SK-N-MC (cell line): ENCODE measurements around the gene CFAP57.
A peak's percentile ranks its signal among the peaks of the same experiment; 100 is the strongest.
"Not testable (repeated sequence)": the region's sequence is repeated elsewhere in the genome, so short reads cannot be mapped to it uniquely, and the experiment has no call there.

Source experiments
- DNase-seq: peaks from one replicate; pipeline ENCODE4 v3.0.0-alpha.2; 2011; ENCODE audit warnings: low read depth, low spot score
- H3K27ac ChIP-seq: fragments of 200-600 bp; sonication (generic); 2 replicates; pipeline ENCODE4 v1.5.1; 2016; ENCODE audit warnings: mixed run types
- H3K36me3 ChIP-seq: fragments of 200-600 bp; sonication (generic); 2 replicates; pipeline ENCODE4 v1.6.1; 2017; ENCODE audit warnings: antibody characterized with exemption, low read length, mixed read lengths; ENCODE audit not compliant: insufficient read depth
- H3K4me3 ChIP-seq: fragments of 200-600 bp; sonication (generic); 2 replicates; pipeline ENCODE4 v1.5.1; 2016
- H3K9ac ChIP-seq: fragments of 200-600 bp; sonication (generic); 2 replicates; pipeline ENCODE4 v1.8.0; 2017; ENCODE audit warnings: mixed run types, mixed read lengths; ENCODE audit not compliant: insufficient read length
- H3K9me3 ChIP-seq: fragments of 200-600 bp; sonication (generic); 2 replicates; pipeline ENCODE4 v1.6.1; 2017; ENCODE audit warnings: low read depth, mild to moderate bottlenecking, antibody characterized with exemption, low read length, moderate library complexity, mixed read lengths
- EZH2 ChIP-seq: fragments of 200-600 bp; sonication (generic); IDR thresholded peaks from one replicate; pipeline ENCODE4 v1.6.1; 2017; ENCODE audit warnings: antibody characterized with exemption
- FOXP2 ChIP-seq: optimal IDR thresholded peaks from 2 replicates; pipeline ENCODE3; 2011; ENCODE audit warnings: mild to moderate bottlenecking, moderate library complexity; ENCODE audit not compliant: insufficient read depth; ENCODE audit errors: extremely low read length, control extremely low read depth
- POLR2AphosphoS5 ChIP-seq: IDR thresholded peaks from 2 replicates; pipeline ENCODE4 v1.6.1; 2012; ENCODE audit warnings: mild to moderate bottlenecking, low read depth, low read length, borderline replicate concordance

CFAP57 gene

GRCh38 chr1:43207229-43207853, 35.2 kb downstream of the CFAP57 start:
- no peak for DNase-seq
- Histone ChIP-seq H3K9me3 (no peaks in the 10 kb centered on the region), H3K27ac (peak overlapping the region; percentile 100), H3K36me3 (no peaks in the 10 kb centered on the region), H3K9ac (peak overlapping the region; percentile 64), H3K4me3 (peak overlapping the region; percentile 75)
- TF ChIP-seq POLR2AphosphoS5, result no peak
- TF ChIP-seq EZH2, result no peak
- no peak for TF ChIP-seq FOXP2

- H3K9me3 ChIP-seq, H3K4me3 ChIP-seq, H3K27ac ChIP-seq, H3K36me3 ChIP-seq, DNase-seq, H3K9ac ChIP-seq: not testable (repeated sequence)
Measured at GRCh38 chr1:43208277-43208676, 36.1 kb downstream of the CFAP57 start.

GRCh38 chr1:43214501-43215444, 42.6 kb downstream of the CFAP57 start:
- Histone ChIP-seq H3K9me3 (no peaks in the 10 kb centered on the region), H3K4me3 (no peak overlapping the region), H3K36me3 (no peaks in the 10 kb centered on the region), H3K27ac (no peak overlapping the region), H3K9ac (no peak overlapping the region)
- no peak for DNase-seq
- TF ChIP-seq POLR2AphosphoS5 (no peak), EZH2 (no peak), FOXP2 (no peak)

GRCh38 chr1:43217747-43218146, 45.6 kb downstream of the CFAP57 start:
- DNase-seq, result no peak
- Histone ChIP-seq H3K36me3 (no peaks in the 10 kb centered on the region), H3K9me3 (no peaks in the 10 kb centered on the region), H3K27ac (no peak overlapping the region), H3K4me3 (no peak overlapping the region), H3K9ac (no peak overlapping the region)
- TF ChIP-seq FOXP2, result no peak
- TF ChIP-seq POLR2AphosphoS5, result no peak

- Histone ChIP-seq H3K36me3 (no peaks in the 10 kb centered on the region), H3K9ac (no peak overlapping the region), H3K9me3 (no peaks in the 10 kb centered on the region), H3K27ac (no peak overlapping the region), H3K4me3 (no peak overlapping the region)
- no peak for DNase-seq
- TF ChIP-seq FOXP2 (no peak), EZH2 (no peak), POLR2AphosphoS5 (no peak)
Measured at GRCh38 chr1:43220905-43221778, 49.0 kb downstream of the CFAP57 start.

- Histone ChIP-seq H3K4me3 (no peak overlapping the region), H3K9me3 (no peaks in the 10 kb centered on the region), H3K36me3 (no peaks in the 10 kb centered on the region), H3K27ac (no peak overlapping the region), H3K9ac (no peak overlapping the region)
- DNase-seq, result no peak
- TF ChIP-seq EZH2, result no peak
- no peak for TF ChIP-seq POLR2AphosphoS5
- TF ChIP-seq FOXP2, result no peak
Measured at GRCh38 chr1:43221797-43222196, 49.7 kb downstream of the CFAP57 start.

GRCh38 chr1:43222879-43223278, 50.7 kb downstream of the CFAP57 start:
- Histone ChIP-seq H3K4me3 (no peak overlapping the region), H3K27ac (no peak overlapping the region), H3K36me3 (no peaks in the 10 kb centered on the region), H3K9ac (no peak overlapping the region), H3K9me3 (no peaks in the 10 kb centered on the region)
- DNase-seq, result no peak
- no peak for TF ChIP-seq EZH2

- no peaks in the 10 kb centered on the region for H3K9me3 ChIP-seq
- no peak overlapping the region for H3K9ac ChIP-seq
- no peak for DNase-seq
- no peak overlapping the region for H3K4me3 ChIP-seq
- TF ChIP-seq EZH2 (no peak), FOXP2 (no peak), POLR2AphosphoS5 (no peak)
- no peaks in the 10 kb centered on the region for H3K36me3 ChIP-seq
- no peak overlapping the region for H3K27ac ChIP-seq
Measured at GRCh38 chr1:43225168-43225567, 53.0 kb downstream of the CFAP57 start.
